HT1080 (cell line): ENCODE measurements around the gene MRPL48. TPM values are rescaled to one million over a fixed set of nuclear protein-coding genes. Genes with fewer than 3 reads are reported as not detected.
"Not testable (repeated sequence)": the region's sequence is repeated elsewhere in the genome, so short reads cannot be mapped to it uniquely, and the experiment has no call there.

ENCODE experiments used
- DNase-seq: peaks from one replicate; pipeline ENCODE4 v3.0.0-alpha.2; 2015; ENCODE audit warnings: low read depth
- total RNA-seq: library from RNA; depleted of rRNA; stranded (reverse); fragments of >200 nt; shearing (Covaris generic); gene quantifications from 2 replicates; pipeline ENCODE4 v1.2.3, GENCODE V29; 2014

Gene MRPL48
- total RNA-seq, 1 experiment from 2014 or later: 64.8 TPM

GRCh38 chr11:73779084-73779902 lies 8.4 kb upstream of the MRPL48 start:
- peak; percentile 100 for DNase-seq

- DNase-seq: no peak
Measured at GRCh38 chr11:73781303-73781702, 6.4 kb upstream of the MRPL48 start.

- DNase-seq: no peak
Measured at GRCh38 chr11:73783483-73784020, 4.1 kb upstream of the MRPL48 start.

DNA sequence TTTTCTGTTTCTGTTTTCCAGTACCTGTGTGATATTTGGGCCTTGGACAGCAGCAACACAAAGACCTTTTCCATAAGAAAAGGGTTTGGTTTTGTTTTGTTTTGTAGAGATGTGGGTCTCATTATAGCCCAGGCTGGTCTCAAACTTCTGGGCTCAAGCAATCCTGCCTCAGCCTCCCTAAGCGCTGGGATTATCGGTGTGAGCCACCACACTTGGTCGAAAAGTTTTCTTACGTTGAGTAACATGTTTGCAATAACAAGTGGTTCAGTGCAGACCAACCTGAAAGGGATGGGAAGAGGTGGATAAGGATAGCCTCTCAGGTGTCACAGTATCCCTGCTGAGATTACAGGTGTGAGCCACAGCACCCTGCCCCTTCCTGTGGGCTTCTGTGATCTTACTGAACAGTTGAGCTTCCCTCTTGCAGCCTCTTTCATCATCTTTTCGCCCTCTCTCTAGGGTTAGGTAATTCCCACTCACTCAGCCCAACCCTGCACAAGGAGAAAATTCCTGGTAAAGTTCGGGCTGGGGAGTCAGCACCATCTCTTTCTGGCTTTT lies 3.5 kb upstream of the MRPL48 start:
- no peak for DNase-seq

DNA sequence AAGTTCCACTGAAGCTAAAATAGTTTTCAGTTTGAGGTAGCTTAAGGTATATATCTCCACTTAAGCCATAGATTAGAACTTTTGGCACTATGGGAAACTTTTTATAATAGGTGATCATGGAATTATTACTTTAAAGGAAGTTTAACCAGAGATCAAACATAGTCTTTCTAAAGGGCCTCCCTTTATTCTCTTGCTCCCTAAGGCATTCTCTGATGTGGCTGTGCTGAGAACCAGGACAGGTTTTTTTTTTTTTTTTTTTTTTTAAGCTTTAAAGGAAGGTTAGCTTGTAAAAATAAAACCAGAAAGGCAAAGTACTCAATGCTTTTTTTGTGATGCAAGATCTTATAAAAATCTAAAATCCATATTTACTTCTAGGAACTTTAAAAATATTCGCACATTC lies 2.9 kb upstream of the MRPL48 start:
- DNase-seq: no peak

DNA sequence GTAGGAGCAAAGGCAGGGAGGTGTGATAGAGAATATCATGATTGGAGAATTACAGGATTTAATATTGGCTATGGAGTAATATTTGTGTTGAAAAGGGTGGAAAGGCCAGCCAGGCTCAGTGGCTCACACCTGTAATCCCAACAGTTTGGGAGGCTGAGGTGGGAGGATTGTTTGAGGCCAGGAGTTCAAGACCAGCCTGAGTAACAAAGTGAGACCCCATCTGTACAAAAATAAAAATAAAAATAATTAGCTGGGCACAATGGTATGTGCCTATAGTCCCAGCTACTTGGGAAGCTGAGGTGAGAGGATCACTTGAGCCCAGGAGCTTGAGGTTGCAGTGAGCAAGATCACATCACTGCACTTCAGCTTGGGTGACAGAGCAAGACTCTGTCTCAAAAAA lies 2.2 kb upstream of the MRPL48 start:
- DNase-seq: not testable (repeated sequence)

GRCh38 chr11:73787051-73787642 lies 527 bp upstream of the MRPL48 start:
- no peak for DNase-seq

GRCh38 chr11:73789279-73789670 lies 1.6 kb downstream of the MRPL48 start:
- no peak for DNase-seq

- DNase-seq: no peak
Measured at GRCh38 chr11:73792584-73792983, 4.9 kb downstream of the MRPL48 start.

DNA sequence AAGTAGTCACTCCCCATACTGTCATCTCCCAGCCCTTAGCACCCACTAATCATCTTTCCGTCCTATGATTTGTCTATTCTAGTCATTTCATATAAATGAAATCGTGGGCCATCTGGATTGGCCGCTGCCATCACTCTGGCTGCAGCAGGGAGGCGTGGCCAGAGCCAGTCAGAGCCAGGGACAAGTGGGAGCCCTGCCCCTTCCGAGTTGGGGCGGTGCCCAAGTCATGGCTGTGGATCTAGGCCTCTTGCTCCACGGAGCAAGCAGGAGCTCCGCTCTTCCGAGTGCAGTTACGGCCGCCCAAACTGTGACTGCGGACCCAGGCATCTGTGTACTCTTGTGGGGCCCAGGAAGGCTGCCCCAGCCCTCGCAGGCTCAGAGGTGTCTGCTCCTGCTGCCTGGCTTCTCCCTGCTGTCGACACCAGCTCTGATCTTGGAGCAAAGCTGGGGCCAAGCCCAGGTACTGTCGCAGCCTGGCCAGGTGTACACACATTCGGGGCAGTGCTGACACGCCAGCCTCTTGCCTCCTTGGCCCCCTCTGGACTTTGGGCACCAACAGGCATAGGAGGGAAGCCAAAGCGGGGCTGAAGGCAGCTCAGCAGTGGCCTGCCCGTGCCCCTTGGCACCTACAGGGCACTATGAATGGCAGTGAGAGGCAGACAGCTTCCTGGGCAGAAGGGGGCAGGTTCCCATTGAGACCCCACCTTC lies 8.4 kb downstream of the MRPL48 start:
- DNase-seq: no peak

DNA sequence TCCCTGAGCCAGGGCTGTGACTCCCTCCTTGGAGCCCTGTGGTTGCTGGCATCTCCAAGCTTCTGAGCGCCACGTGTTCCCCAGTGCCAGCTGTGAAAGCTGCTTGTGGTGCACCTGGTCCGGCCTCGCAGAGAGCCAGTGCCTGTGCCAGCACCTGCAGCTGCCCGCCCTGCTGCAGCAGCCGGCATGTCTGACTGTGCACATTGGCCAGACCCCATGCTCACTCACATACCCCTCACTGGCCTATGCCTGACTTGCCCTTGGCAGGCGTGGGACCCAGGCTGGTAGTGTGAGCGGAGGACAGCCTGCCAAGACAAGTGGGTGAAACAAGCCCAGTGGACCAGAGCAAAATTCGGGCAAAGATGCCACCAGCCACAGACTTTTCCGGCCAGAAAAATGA lies 9.8 kb downstream of the MRPL48 start:
- no peak for DNase-seq

- no peak for DNase-seq
Measured at GRCh38 chr11:73800276-73800806, 12.7 kb downstream of the MRPL48 start.

DNA sequence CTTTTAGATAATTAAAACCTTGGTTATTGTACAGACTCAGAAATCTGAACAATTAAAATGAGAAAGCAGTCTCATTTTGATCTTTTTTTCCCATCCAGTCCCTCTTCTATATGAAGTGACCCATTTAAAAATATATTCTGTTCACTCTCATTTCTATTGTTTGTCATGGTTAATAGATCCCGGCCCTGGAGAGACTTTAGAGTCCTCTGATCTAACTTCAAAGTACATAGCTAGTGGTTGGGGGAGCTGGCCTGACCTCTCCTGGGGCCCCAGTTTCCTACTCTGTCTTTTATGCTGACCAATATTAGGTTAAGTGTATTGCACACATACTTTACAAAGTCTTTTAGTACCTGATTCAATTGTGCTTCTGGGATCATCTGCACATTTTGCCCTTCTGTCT lies 13.5 kb downstream of the MRPL48 start:
- no peak for DNase-seq

DNA sequence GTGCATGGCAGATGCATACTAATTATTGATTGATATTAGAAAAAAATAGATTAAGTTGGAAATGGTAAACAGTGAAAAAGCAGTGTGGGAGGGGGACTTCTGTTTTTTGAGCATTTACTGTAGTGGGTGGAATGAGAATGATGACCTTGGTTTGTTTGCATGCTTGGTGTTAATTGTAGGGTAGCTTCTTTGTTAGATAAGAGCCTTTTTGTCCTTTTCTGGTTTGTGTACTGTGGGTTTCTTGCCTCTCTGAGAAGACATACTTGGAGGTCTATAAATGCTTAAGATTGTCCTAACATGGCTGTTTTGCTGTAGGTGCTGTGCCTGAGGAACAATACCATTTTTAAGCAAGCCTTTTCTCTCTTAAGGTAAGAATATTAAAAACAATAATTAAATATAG lies 17.0 kb downstream of the MRPL48 start:
- no peak for DNase-seq

DNA sequence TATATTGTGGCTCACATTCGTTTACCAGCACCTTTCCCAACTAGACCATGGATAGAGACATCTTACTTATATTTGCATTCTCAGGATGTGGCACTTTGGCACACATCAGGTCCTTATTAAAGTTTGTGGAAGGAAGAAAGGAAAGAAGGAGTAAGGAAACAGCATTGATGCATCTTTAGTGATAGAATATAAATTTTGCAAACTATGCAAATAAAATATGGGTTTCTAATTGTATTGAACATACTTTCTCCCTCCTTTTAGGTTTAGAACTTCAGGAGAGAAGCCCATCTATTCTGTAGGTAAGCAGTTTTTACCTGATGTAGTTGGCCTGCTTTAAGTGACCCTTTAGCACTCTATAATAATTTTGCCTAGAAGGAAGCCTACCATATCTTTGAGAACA lies 20.4 kb downstream of the MRPL48 start:
- no peak for DNase-seq

- no peak for DNase-seq
Measured at GRCh38 chr11:73810637-73811036, 23.0 kb downstream of the MRPL48 start.

GRCh38 chr11:73812234-73812633 lies 24.6 kb downstream of the MRPL48 start:
- DNase-seq: no peak

GRCh38 chr11:73814812-73815211 lies 27.1 kb downstream of the MRPL48 start:
- no peak for DNase-seq

- DNase-seq: peak; percentile 10
Measured at GRCh38 chr11:73818846-73819245, 31.2 kb downstream of the MRPL48 start.

GRCh38 chr11:73830261-73830660 lies 42.6 kb downstream of the MRPL48 start:
- DNase-seq: no peak

- DNase-seq: no peak
Measured at GRCh38 chr11:73833067-73833466, 45.4 kb downstream of the MRPL48 start.
